ENCODE results near the gene ZCWPW1. TPM values are rescaled to one million over a fixed set of nuclear protein-coding genes. Genes with fewer than 3 reads are reported as not detected.
A peak's percentile ranks its signal among the peaks of the same experiment; 100 is the strongest.

The ZCWPW1 gene
- total and polyA plus RNA-seq, 2 of the 8 experiments (the other 6 are each of a cell fraction or from before 2014, with no cell fraction given): 0.51 to 1.4 TPM

GRCh38 chr7:100469227-100470044 lies 40.9 kb upstream of the ZCWPW1 start (continued):
- TF ChIP-seq CTCF (IDR thresholded peaks at IDR 0.05; ENCODE audit: control extremely low read depth in 1 of 3, insufficient read depth in 1 of 3, low read depth in 1 of 3, low read length in 3 of 3): peak; percentile 91 to 98 (median 97)
- TF ChIP-seq SP2 (IDR thresholded peaks at IDR 0.05; ENCODE audit: low read length): no peak
- TF ChIP-seq MAFK (IDR thresholded peaks at IDR 0.05; ENCODE audit: low read depth, low read length): no peak
- no peak for TF ChIP-seq TCF12 (IDR thresholded peaks at IDR 0.05; ENCODE audit: low read depth, low read length)
- TF ChIP-seq SIN3A (conservative IDR thresholded peaks at IDR 0.05 in 1 of 2, IDR thresholded peaks at IDR 0.05 in 1 of 2; ENCODE audit: low read depth in 1 of 2, low read length in 2 of 2): 0 out of 4 replicates have a peak, but pooled peaks of 1 of the 2 experiments have one; percentile 59
- no peak for TF ChIP-seq ATF3 (IDR thresholded peaks at IDR 0.05; ENCODE audit: insufficient read depth, low read depth, low read length)
- TF ChIP-seq JUND (IDR thresholded peaks at IDR 0.05; ENCODE audit: low read length): peak; percentile 12; the same call in 1 of the 2 replicates
- TF ChIP-seq ATF2 (IDR thresholded peaks at IDR 0.05; ENCODE audit: low read length): peak; percentile 46; the same call in 1 of the 2 replicates
- TF ChIP-seq SIX5 (IDR thresholded peaks at IDR 0.05; ENCODE audit: low read depth, low read length): no peak
- no peak for TF ChIP-seq EP300 (IDR thresholded peaks at IDR 0.05; ENCODE audit: borderline replicate concordance in 1 of 2, low read depth in 2 of 2, low read length in 2 of 2)
- TF ChIP-seq BACH1 (IDR thresholded peaks at IDR 0.05; ENCODE audit: low read length): no peak
- no peak for TF ChIP-seq CHD2 (IDR thresholded peaks at IDR 0.05; ENCODE audit: low read length)
- peak; percentile 76 for TF ChIP-seq GABPA (IDR thresholded peaks at IDR 0.05; ENCODE audit: borderline replicate concordance, insufficient read depth, low read length)
